ENCODE data around the gene CRLF3.
"Not testable (repeated sequence)": the region's sequence is repeated elsewhere in the genome, so short reads cannot be mapped to it uniquely, and the experiment has no call there.

CRLF3 gene

GRCh38 chr17:30831257-30831656, 6.8 kb upstream of the CRLF3 start:
- Histone ChIP-seq H3K4me3 (ENCODE audit: extremely low read depth, insufficient read depth, low read length, poor library complexity, severe bottlenecking) (peak overlapping the region; percentile 83), H3K9me3 (ENCODE audit: control insufficient read depth, low read length) (no peaks in the 10 kb centered on the region), H3K27ac (ENCODE audit: low read depth, low read length, severe bottlenecking) (peak overlapping the region; percentile 76)

DNA sequence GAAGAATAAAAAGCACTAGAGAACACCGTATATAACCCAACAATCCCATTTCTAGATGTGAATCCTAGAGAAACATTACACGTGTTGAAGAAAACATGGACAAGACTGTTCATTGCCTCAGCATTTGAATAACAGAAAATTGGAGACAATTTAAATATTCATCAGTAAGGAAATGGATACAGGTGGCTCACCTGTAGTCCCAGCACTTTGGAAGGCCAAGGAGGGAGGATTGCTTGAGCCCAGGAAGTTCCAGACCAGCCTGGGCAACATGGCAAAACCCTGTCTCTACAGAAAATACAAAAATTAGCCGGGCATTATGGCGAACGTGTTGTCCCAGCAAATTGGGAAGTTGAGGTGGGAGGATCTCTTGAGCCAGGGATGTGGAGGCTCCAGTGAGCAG, 4.5 kb upstream of the CRLF3 start:
- no peaks in the 10 kb centered on the region for H3K9me3 ChIP-seq (ENCODE audit: control insufficient read depth, low read length)
- no peak overlapping the region for H3K4me3 ChIP-seq (ENCODE audit: extremely low read depth, insufficient read depth, low read length, poor library complexity, severe bottlenecking)
- WGBS, 2 experiments (ENCODE audit: insufficient coverage in 2 of 2) = 78 to 95% methylated on average over 4 of the region's 5 CpGs
- H3K36me3 ChIP-seq (ENCODE audit: control insufficient read depth, insufficient read depth, low read length) = no peaks in the 10 kb centered on the region
- H3K4me1 ChIP-seq (ENCODE audit: control insufficient read depth, insufficient read depth, low read length, poor library complexity, severe bottlenecking) = peaks cover 6% of the 10 kb centered on the region
- H3K27ac ChIP-seq (ENCODE audit: low read depth, low read length, severe bottlenecking) = no peak overlapping the region

More at GRCh38 chr17:30831257-30831656, 6.8 kb upstream of the CRLF3 start:
- H3K36me3 ChIP-seq (ENCODE audit: control insufficient read depth, insufficient read depth, low read length) = peaks cover 14% of the 10 kb centered on the region
- 51 to 66% methylated on average over 5 to 10 of the region's 13 CpGs for WGBS, 2 experiments (ENCODE audit: insufficient coverage in 2 of 2)
- H3K4me1 ChIP-seq (ENCODE audit: control insufficient read depth, insufficient read depth, low read length, poor library complexity, severe bottlenecking) = peaks cover 6% of the 10 kb centered on the region

GRCh38 chr17:30827082-30827481, 2.6 kb upstream of the CRLF3 start:
- WGBS, 2 experiments (ENCODE audit: insufficient coverage in 2 of 2) = 89 to 100% methylated on average over 2 to 3 of the region's 6 CpGs
- peaks cover 6% of the 10 kb centered on the region for H3K4me1 ChIP-seq (ENCODE audit: control insufficient read depth, insufficient read depth, low read length, poor library complexity, severe bottlenecking)
- H3K4me3 ChIP-seq (ENCODE audit: extremely low read depth, insufficient read depth, low read length, poor library complexity, severe bottlenecking) = no peak overlapping the region
- no peaks in the 10 kb centered on the region for H3K36me3 ChIP-seq (ENCODE audit: control insufficient read depth, insufficient read depth, low read length)
- H3K27ac ChIP-seq (ENCODE audit: low read depth, low read length, severe bottlenecking) = no peak overlapping the region
- no peaks in the 10 kb centered on the region for H3K9me3 ChIP-seq (ENCODE audit: control insufficient read depth, low read length)

DNA sequence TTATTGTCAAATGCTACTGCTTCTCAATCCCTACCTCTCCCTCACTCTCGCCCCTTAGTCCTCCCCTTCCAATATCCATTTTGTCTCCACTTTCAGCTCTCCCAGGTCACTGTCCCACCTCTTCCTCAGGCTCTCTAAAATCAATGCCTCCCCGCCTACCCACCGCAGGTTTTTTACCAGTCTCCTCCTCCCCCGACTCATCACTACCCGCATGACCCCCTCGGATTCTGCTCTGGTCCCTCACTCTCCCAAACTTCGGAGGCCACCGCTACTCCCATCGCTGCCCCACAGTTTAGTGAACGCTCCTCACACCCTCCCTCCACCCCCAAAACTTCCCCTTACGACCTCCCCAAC, 513 bp downstream of the CRLF3 start:
- Histone ChIP-seq H3K4me3 (ENCODE audit: extremely low read depth, insufficient read depth, low read length, poor library complexity, severe bottlenecking) (peak overlapping the region; percentile 91), H3K36me3 (ENCODE audit: control insufficient read depth, insufficient read depth, low read length) (peaks cover 14% of the 10 kb centered on the region), H3K4me1 (ENCODE audit: control insufficient read depth, insufficient read depth, low read length, poor library complexity, severe bottlenecking) (peaks cover 7% of the 10 kb centered on the region), H3K9me3 (ENCODE audit: control insufficient read depth, low read length) (no peaks in the 10 kb centered on the region), H3K27ac (ENCODE audit: low read depth, low read length, severe bottlenecking) (peak overlapping the region; percentile 74)
- WGBS, 2 experiments (ENCODE audit: insufficient coverage in 2 of 2) = 0 to 1% methylated on average over 8 to 11 of the region's 11 CpGs

- Histone ChIP-seq H3K9me3 (ENCODE audit: control insufficient read depth, low read length) (no peaks in the 10 kb centered on the region), H3K36me3 (ENCODE audit: control insufficient read depth, insufficient read depth, low read length) (peaks cover 17% of the 10 kb centered on the region), H3K4me3 (ENCODE audit: extremely low read depth, insufficient read depth, low read length, poor library complexity, severe bottlenecking) (peak overlapping the region; percentile 91), H3K27ac (ENCODE audit: low read depth, low read length, severe bottlenecking) (no peak overlapping the region), H3K4me1 (ENCODE audit: control insufficient read depth, insufficient read depth, low read length, poor library complexity, severe bottlenecking) (peaks cover 7% of the 10 kb centered on the region)
- WGBS, 2 experiments (ENCODE audit: insufficient coverage in 2 of 2) = 50 to 83% methylated on average over 1 to 2 of the region's 7 CpGs
These were observed 1.1 kb downstream of the CRLF3 start for GRCh38 chr17:30823421-30823820.

DNA sequence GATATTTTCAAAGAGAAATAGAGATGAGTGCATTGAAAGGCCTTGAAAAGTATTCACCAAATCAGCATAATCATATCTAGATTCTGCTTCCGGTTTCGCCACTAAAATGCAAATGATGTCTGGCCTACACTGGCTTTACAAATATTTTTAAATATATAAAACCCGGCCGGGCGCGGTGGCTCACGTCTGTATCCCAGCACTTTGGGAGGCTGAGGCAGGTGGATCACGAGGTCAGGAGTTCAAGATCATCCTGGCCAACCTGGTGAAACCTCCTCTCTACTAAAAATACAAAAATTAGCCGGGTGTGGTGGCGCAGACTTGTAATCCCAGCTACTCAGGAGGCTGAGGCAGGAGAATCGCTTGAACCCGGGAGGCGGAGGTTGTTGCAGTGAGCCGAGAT, 1.6 kb downstream of the CRLF3 start:
- peaks cover 17% of the 10 kb centered on the region for H3K36me3 ChIP-seq (ENCODE audit: control insufficient read depth, insufficient read depth, low read length)
- H3K4me3 ChIP-seq (ENCODE audit: extremely low read depth, insufficient read depth, low read length, poor library complexity, severe bottlenecking) = peak overlapping the region; percentile 91
- H3K4me1 ChIP-seq (ENCODE audit: control insufficient read depth, insufficient read depth, low read length, poor library complexity, severe bottlenecking); H3K9me3 ChIP-seq (ENCODE audit: control insufficient read depth, low read length); H3K27ac ChIP-seq (ENCODE audit: low read depth, low read length, severe bottlenecking): not testable (repeated sequence)
- 83 to 99% methylated on average over 2 to 10 of the region's 14 CpGs for WGBS, 2 experiments (ENCODE audit: insufficient coverage in 2 of 2)

GRCh38 chr17:30821871-30822723, 2.4 kb downstream of the CRLF3 start:
- no peak overlapping the region for H3K4me3 ChIP-seq (ENCODE audit: extremely low read depth, insufficient read depth, low read length, poor library complexity, severe bottlenecking)
- H3K4me1 ChIP-seq (ENCODE audit: control insufficient read depth, insufficient read depth, low read length, poor library complexity, severe bottlenecking) = peaks cover 7% of the 10 kb centered on the region
- H3K9me3 ChIP-seq (ENCODE audit: control insufficient read depth, low read length) = no peaks in the 10 kb centered on the region
- H3K27ac ChIP-seq (ENCODE audit: low read depth, low read length, severe bottlenecking) = no peak overlapping the region
- 93 to 100% methylated on average over 3 of the region's 9 CpGs for WGBS, 2 experiments (ENCODE audit: insufficient coverage in 2 of 2)
- H3K36me3 ChIP-seq (ENCODE audit: control insufficient read depth, insufficient read depth, low read length) = peaks cover 17% of the 10 kb centered on the region

GRCh38 chr17:30819971-30820705, 4.4 kb downstream of the CRLF3 start:
- 95 to 97% methylated on average over 8 of the region's 8 CpGs for WGBS, 2 experiments (ENCODE audit: insufficient coverage in 2 of 2)
- Histone ChIP-seq H3K4me1 (ENCODE audit: control insufficient read depth, insufficient read depth, low read length, poor library complexity, severe bottlenecking) (peaks cover 7% of the 10 kb centered on the region), H3K9me3 (ENCODE audit: control insufficient read depth, low read length) (no peaks in the 10 kb centered on the region), H3K4me3 (ENCODE audit: extremely low read depth, insufficient read depth, low read length, poor library complexity, severe bottlenecking) (no peak overlapping the region), H3K36me3 (ENCODE audit: control insufficient read depth, insufficient read depth, low read length) (peaks cover 17% of the 10 kb centered on the region), H3K27ac (ENCODE audit: low read depth, low read length, severe bottlenecking) (no peak overlapping the region)

DNA sequence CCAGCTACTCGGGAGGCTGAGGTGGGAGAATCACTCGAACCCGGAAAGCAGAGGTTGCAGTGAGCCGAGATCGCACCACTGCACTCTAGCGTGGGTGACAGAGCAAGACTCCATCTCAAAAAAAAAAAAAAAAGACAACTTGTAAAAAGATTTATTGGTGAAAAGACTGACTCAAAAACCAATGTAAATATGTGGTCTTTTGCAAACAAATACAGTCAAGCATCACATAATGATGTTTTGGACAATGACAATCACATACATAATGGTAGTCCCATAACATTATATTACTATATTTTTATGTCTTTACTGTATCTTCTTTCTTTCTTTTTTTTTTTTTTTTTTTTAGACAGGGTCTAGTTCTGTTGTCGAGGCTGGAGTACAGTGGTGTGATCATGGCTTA, 8.3 kb downstream of the CRLF3 start:
- Histone ChIP-seq H3K4me3 (ENCODE audit: extremely low read depth, insufficient read depth, low read length, poor library complexity, severe bottlenecking) (no peak overlapping the region), H3K4me1 (ENCODE audit: control insufficient read depth, insufficient read depth, low read length, poor library complexity, severe bottlenecking) (peaks cover 7% of the 10 kb centered on the region), H3K36me3 (ENCODE audit: control insufficient read depth, insufficient read depth, low read length) (peaks cover 17% of the 10 kb centered on the region), H3K9me3 (ENCODE audit: control insufficient read depth, low read length) (no peaks in the 10 kb centered on the region), H3K27ac (ENCODE audit: low read depth, low read length, severe bottlenecking) (no peak overlapping the region)
- 87 to 97% methylated on average over 3 to 5 of the region's 7 CpGs for WGBS, 2 experiments (ENCODE audit: insufficient coverage in 2 of 2)

DNA sequence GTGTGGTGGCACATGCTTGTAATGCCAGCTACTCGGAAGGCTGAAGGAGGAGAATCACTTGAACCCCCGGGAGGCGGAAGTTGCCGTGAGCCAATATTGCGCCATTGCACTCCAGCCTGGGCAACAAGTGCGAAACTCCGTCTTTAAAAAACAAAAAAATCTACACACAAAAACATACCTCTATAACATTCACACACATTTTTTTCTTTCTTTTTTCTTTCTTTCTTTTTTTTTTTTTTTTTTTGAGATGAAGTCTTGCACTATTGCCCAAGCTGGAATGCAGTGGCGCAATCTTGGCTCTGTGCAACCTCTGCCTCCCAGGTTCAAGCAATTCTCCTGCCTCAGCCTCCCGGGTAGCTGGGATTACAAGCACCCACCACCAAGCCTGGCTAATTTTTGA, 9.6 kb downstream of the CRLF3 start:
- not testable (repeated sequence) for H3K4me3 ChIP-seq (ENCODE audit: extremely low read depth, insufficient read depth, low read length, poor library complexity, severe bottlenecking); H3K9me3 ChIP-seq (ENCODE audit: control insufficient read depth, low read length); H3K27ac ChIP-seq (ENCODE audit: low read depth, low read length, severe bottlenecking); H3K4me1 ChIP-seq (ENCODE audit: control insufficient read depth, insufficient read depth, low read length, poor library complexity, severe bottlenecking)
- WGBS, 2 experiments (ENCODE audit: insufficient coverage in 2 of 2) = 91 to 97% methylated on average over 5 to 6 of the region's 9 CpGs
- H3K36me3 ChIP-seq (ENCODE audit: control insufficient read depth, insufficient read depth, low read length) = peaks cover 16% of the 10 kb centered on the region

DNA sequence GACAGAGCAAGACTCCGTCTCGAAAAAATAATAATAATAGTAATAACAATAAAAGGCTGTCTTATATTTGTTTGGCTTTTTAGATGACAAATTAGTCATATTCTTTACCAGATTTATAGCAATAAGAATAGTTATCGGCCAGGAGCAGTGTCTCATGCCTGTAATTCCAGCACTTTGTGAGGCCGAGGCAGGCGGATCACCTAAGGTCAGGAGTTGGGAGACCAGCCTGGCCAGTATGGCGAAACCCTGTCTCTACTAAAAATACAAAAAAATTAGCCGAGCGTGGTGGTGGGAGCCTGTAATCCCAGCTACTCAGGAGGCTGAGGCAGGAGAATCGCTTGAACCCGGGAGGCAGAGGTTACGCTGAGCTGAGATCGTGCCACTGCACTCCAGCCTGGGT, 10.3 kb downstream of the CRLF3 start:
- not testable (repeated sequence) for H3K4me1 ChIP-seq (ENCODE audit: control insufficient read depth, insufficient read depth, low read length, poor library complexity, severe bottlenecking); H3K9me3 ChIP-seq (ENCODE audit: control insufficient read depth, low read length); H3K4me3 ChIP-seq (ENCODE audit: extremely low read depth, insufficient read depth, low read length, poor library complexity, severe bottlenecking); H3K27ac ChIP-seq (ENCODE audit: low read depth, low read length, severe bottlenecking)
- H3K36me3 ChIP-seq (ENCODE audit: control insufficient read depth, insufficient read depth, low read length) = peaks cover 16% of the 10 kb centered on the region
- WGBS, 2 experiments (ENCODE audit: insufficient coverage in 2 of 2) = 91 to 95% methylated on average over 8 of the region's 12 CpGs

Data from mesodermal cell (in vitro differentiated cells).